ENCODE measurements around the gene ENTPD5. TPM values are rescaled to one million over a fixed set of nuclear protein-coding genes. Genes with fewer than 3 reads are reported as not detected.

Gene ENTPD5
- total RNA-seq, 1 experiment from 2014 or later, result 6.8 TPM

- no CpG with 5 or more reads among the region's 6 CpGs for WGBS (ENCODE audit: extremely low coverage, insufficient read length, low lambda C conversion rate)
- H4K5ac ChIP-seq (ENCODE audit: insufficient read length, low read depth, low read length), result no peak overlapping the region
- H3K27ac ChIP-seq (ENCODE audit: insufficient read length, low read depth, low read length), result no peak overlapping the region
- no peak overlapping the region for H3K23ac ChIP-seq (ENCODE audit: insufficient read length, low read depth, low read length)
- no peak overlapping the region for H2AFZ ChIP-seq (ENCODE audit: low read length)
- H2BK120ac ChIP-seq (ENCODE audit: low read depth, low read length, poor library complexity, severe bottlenecking), result no peak overlapping the region
- no peak overlapping the region for H4K91ac ChIP-seq (ENCODE audit: insufficient read length, low read depth, low read length)
- H3K4ac ChIP-seq (ENCODE audit: low read depth, low read length), result no peak overlapping the region
- H3K9me3 ChIP-seq (ENCODE audit: control insufficient read depth, low read depth, low read length), result no peaks in the 10 kb centered on the region
- H3K4me2 ChIP-seq (ENCODE audit: insufficient read depth, insufficient read length, low read length), result no peak overlapping the region
- H3K56ac ChIP-seq (ENCODE audit: insufficient read length, low read depth, low read length), result no peak overlapping the region
- no peaks in the 10 kb centered on the region; the same call in 1 of the 2 replicates for H3K79me2 ChIP-seq (ENCODE audit: insufficient read depth, low read length)
- Mint-ChIP-seq H3K4me1 (no peaks in the 10 kb centered on the region), H3K27me3 (ENCODE audit: low read depth) (no peaks in the 10 kb centered on the region), H3K4me3 (no peak overlapping the region), H3K9me3 (peaks cover 3 to 4% of the 10 kb centered on the region in 2 experiments; a peak in 2 of 5 replicates), H3K36me3 (ENCODE audit: insufficient read depth in 1 of 3, low read depth in 3 of 3) (peaks cover 15 to 51% (median 28%) of the 10 kb centered on the region in 3 experiments; a peak in 6 of 7 replicates), H3K27ac (peak overlapping the region in 2 of 3 experiments; percentile 32 to 50; a peak in 1 of 7 replicates)
- H2BK5ac ChIP-seq (ENCODE audit: insufficient read length, low read length), result no peak overlapping the region
- no peak overlapping the region for H3K18ac ChIP-seq (ENCODE audit: insufficient read length, low read depth, low read length)
- no peak overlapping the region for H2BK20ac ChIP-seq (ENCODE audit: low read depth, low read length, poor library complexity, severe bottlenecking)
- H3K4me1 ChIP-seq (ENCODE audit: insufficient read depth, low read length), result no peaks in the 10 kb centered on the region
- peaks cover 3% of the 10 kb centered on the region for H3K79me1 ChIP-seq (ENCODE audit: insufficient read depth, low read depth, low read length, poor library complexity, severe bottlenecking)
- H2BK15ac ChIP-seq (ENCODE audit: low read depth, low read length), result no peak overlapping the region
- H4K20me1 ChIP-seq (ENCODE audit: control insufficient read depth, insufficient read depth, insufficient read length), result no peaks in the 10 kb centered on the region
- H2BK12ac ChIP-seq (ENCODE audit: insufficient read length, low read depth, low read length), result no peak overlapping the region
- no peaks in the 10 kb centered on the region for H3K27me3 ChIP-seq (ENCODE audit: insufficient read depth, low read length)
- H4K8ac ChIP-seq (replicated peaks; ENCODE audit: insufficient read length, low read depth, low read length), result no peak overlapping the region
- no peak for TF ChIP-seq CTCF (conservative IDR thresholded peaks at IDR 0.05)
- DNase-seq, result no peak
- H2AK5ac ChIP-seq (ENCODE audit: insufficient read length, low read length), result no peak overlapping the region
- H3K9ac ChIP-seq (ENCODE audit: extremely low read depth, insufficient read length, low read length), result no peak overlapping the region
- H3K14ac ChIP-seq (ENCODE audit: insufficient read depth, low read length), result no peak overlapping the region
- no peak overlapping the region for H3T11ph ChIP-seq (ENCODE audit: low read length)
- no peaks in the 10 kb centered on the region for H3K23me2 ChIP-seq (ENCODE audit: insufficient read length, low read depth, low read length, poor library complexity, severe bottlenecking)
Observed at GRCh38 chr14:73916324-73916723, 102.8 kb downstream of the ENTPD5 start.
